GOT3 (cell line): Measurements from ENCODE around the gene PTGES.

ENCODE experiments used
- DNase-seq: peaks from one replicate; lab custom pipeline; 2025; ENCODE audit warnings: mixed read lengths; lab: John Stamatoyannopoulos, UW

PTGES gene

DNA sequence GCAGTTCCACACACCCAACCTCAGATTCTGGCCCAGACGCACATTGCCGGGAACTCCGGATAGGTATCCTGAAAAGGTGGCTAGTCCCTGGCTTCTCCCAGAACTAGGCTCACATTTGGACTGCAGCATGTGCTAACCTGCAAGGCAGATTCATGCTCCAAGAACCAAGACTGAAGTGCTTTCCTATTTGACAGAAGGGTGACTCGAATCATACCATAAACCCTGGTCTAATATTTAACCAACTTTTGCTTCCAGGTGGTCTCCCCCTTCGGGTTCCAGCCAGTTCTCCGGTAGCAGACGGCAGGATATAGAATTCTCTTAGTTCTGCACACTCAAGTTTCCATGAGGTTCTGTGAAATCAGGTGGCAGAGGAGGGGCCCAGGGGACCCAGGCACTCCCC, 7.6 kb downstream of the PTGES start:
- no peak for DNase-seq

- DNase-seq, result no peak
Observed at GRCh38 chr9:129740666-129741464, 12.0 kb downstream of the PTGES start.

- no peak for DNase-seq
Observed at GRCh38 chr9:129740174-129740573, 12.7 kb downstream of the PTGES start.

- DNase-seq, result no peak
Observed at GRCh38 chr9:129739432-129739831, 13.4 kb downstream of the PTGES start.

DNA sequence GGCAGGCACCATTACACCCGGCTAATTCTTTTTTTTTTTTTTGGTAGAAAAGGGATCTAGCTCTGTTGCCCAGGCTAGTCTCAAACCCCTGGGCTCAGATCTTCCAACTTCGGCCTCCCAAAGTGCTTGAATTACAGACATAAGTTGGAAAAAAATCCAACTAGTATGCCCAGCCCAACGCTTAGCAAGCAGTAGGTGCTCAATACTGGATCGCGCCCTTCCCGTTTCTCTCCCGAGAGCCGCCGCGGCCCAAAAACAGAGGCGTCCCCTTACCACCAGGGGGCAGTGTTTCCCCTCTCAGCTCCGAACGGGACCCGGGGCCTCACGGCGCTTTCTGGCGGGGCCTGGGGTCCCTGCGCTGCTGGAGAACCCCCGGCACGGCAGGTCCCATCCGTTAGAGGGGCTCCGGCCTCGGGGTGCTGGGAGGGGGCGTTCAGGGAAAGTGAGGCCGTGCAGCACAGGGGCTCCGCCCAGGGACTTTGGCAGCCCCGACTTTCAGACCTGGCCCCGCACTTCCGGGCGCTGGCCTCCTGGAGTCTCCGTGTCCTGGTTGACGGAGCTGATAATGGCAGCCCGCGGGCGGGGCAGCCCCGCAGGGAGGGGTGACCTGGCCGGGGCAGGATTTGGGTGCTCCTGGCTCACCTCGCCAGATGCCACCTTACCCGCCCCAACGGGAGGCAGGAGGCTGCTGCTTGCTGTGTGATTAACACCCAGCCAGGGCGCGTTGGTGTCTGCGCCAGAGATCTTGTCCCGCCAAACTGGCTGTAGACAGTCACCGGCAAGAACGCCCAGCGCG, 15.2 kb downstream of the PTGES start:
- no peak for DNase-seq

- no peak for DNase-seq
Observed at GRCh38 chr9:129736334-129736733, 16.5 kb downstream of the PTGES start.

GRCh38 chr9:129735546-129735945, 17.3 kb downstream of the PTGES start:
- DNase-seq, result no peak

GRCh38 chr9:129733632-129733953, 19.2 kb downstream of the PTGES start:
- no peak for DNase-seq

- no peak for DNase-seq
Observed at GRCh38 chr9:129732946-129733631, 19.8 kb downstream of the PTGES start.

DNA sequence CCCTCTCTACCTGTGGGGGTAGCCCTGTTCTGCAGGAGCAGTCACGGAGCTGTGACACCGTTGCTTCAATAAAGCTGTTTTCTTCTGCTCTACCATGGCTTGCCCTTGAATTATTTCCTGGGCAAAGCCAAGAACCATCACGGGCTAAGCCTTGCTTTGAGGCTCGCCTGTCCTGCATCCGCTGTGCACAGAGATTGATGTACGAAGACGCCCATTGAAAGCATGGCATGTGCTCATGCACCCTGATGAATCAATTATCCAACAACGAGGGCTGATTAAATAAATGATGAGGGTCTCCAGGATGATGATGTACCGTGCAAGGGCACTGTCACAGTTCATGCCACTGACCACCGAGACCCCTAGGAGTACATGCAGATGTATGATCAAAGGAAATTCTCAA, 20.7 kb downstream of the PTGES start:
- no peak for DNase-seq

GRCh38 chr9:129731477-129732085, 21.3 kb downstream of the PTGES start:
- DNase-seq, result no peak

- DNase-seq, result no peak
Observed at GRCh38 chr9:129728744-129729143, 24.1 kb downstream of the PTGES start.

GRCh38 chr9:129726322-129727160, 26.3 kb downstream of the PTGES start:
- peak; percentile 25 for DNase-seq

GRCh38 chr9:129725795-129726251, 27.0 kb downstream of the PTGES start:
- DNase-seq, result no peak

GRCh38 chr9:129724456-129725190, 28.2 kb downstream of the PTGES start:
- DNase-seq, result no peak

DNA sequence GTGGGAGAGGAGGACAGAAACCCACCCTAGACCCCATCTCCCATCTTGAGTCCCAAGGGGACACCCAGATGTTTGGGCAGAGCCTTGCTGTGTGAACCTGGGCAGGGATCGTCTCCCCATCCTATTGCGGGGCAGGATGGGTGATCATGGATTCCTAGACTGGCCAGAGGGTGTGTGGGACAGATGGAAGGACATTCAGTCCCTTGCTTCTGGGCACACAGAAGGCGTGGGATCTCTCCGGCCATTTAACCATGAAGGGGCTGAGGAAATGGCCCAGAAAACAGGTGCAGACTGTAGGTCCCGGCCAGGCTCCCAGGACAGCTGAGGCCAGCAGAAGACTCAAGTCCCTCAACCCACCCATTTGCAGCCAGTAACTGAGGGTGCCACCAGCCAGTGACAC, 29.9 kb downstream of the PTGES start:
- no peak for DNase-seq

DNA sequence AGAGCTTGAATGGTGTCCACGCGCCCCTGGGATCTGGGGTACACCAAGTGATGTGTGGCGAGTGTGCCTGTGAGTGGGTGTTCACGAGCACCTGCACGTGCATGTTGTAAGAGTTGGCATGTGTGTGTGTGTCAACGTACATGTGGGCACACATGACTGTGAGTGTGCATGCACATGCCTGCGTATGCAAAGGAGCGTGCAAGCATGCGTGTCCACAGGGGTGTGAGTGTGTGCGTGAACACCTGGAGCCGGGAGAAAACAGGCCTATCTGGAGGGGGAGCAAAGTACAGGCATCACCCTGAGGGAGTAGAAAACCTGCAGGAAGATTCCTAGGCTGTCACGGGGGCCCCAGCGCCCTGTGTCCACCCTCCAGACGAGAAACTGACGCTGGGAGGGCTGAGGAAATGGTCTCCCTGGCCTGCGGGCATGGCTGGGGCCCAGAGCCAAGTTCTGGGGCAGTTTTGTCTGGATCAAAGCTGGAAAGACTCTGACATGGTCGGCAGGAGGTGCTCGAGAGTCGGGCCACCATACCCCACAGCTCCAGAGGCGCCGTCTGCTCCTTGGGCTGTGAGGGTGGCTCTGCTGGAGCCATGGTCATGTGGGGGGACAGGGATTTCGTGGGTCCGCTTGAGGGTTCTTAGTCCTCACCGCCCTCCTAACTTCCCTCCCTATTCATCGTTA, 31.8 kb downstream of the PTGES start:
- DNase-seq, result no peak

GRCh38 chr9:129720181-129720864, 32.5 kb downstream of the PTGES start:
- no peak for DNase-seq

GRCh38 chr9:129719135-129719534, 33.7 kb downstream of the PTGES start:
- no peak for DNase-seq

- no peak for DNase-seq
Observed at GRCh38 chr9:129718647-129719046, 34.2 kb downstream of the PTGES start.
